GM23248 (cell line): Measurements from ENCODE around the gene ZNF140.

Experiments
- EZH2 ChIP-seq: fragments of 200-600 bp; sonication (generic); IDR thresholded peaks from 2 replicates; pipeline ENCODE4 v1.6.1; 2018; ENCODE audit warnings: antibody characterized with exemption, mild to moderate bottlenecking; ENCODE audit not compliant: insufficient read depth, poor library complexity, severe bottlenecking
- EZH2phosphoT487 ChIP-seq: fragments of 200-600 bp; sonication (generic); IDR thresholded peaks from 2 replicates; pipeline ENCODE4 v1.6.1; 2018; ENCODE audit warnings: antibody characterized with exemption, moderate library complexity, mild to moderate bottlenecking, low read depth; ENCODE audit not compliant: insufficient read depth

DNA sequence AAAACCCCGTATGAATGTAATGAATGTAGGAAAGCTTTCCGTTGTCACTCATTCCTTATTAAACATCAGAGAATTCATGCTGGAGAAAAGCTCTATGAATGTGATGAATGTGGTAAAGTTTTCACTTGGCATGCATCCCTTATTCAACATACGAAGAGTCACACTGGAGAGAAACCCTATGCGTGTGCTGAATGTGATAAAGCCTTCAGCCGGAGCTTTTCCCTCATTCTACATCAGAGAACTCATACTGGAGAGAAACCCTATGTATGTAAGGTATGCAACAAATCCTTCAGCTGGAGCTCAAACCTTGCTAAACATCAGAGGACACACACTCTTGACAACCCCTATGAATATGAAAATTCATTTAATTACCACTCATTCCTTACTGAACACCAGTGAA is 25.5 kb downstream of the ZNF140 start:
- no peak for TF ChIP-seq EZH2phosphoT487
- no peak for TF ChIP-seq EZH2
